HepG2 (cell line): ENCODE data around the gene DMXL1. TPM values are rescaled to one million over a fixed set of nuclear protein-coding genes. Genes with fewer than 3 reads are reported as not detected.

Source experiments
- CREB1 ChIP-seq, 2 experiments: fragments of 450-650 bp in 1 of 2; IDR thresholded peaks; 2 replicates each; pipeline ENCODE4 v1.6.1; 2016 to 2017; ENCODE audit warnings: control low read depth in 1 of 2, mild to moderate bottlenecking in 1 of 2, missing compliant biosample characterization in 1 of 2, missing genetic modification characterization in 1 of 2
- GTF2F1 ChIP-seq: fragments of 150-350 bp; IDR thresholded peaks from 2 replicates; pipeline ENCODE4 v1.6.1; 2014; ENCODE audit warnings: low read length
- KLF6 ChIP-seq: IDR thresholded peaks from 2 replicates; pipeline ENCODE4 v1.8.0; 2016; ENCODE audit warnings: missing biosample characterization, missing genetic modification reagents
- PCBP2 ChIP-seq: fragments of 200-400 bp; formaldehyde crosslinking; optimal IDR thresholded peaks from 2 replicates; pipeline ENCODE3; 2018; ENCODE audit warnings: low read length, low read depth; ENCODE audit not compliant: poor library complexity, severe bottlenecking
- TEAD3 ChIP-seq: optimal IDR thresholded peaks from 2 replicates; pipeline ENCODE3; 2016; ENCODE audit warnings: borderline replicate concordance
- XRCC5 ChIP-seq: fragments of 200-400 bp; formaldehyde crosslinking; optimal IDR thresholded peaks from 2 replicates; pipeline ENCODE3; 2017; ENCODE audit warnings: mild to moderate bottlenecking, low read length
- YY1 ChIP-seq: IDR thresholded peaks from 2 replicates; pipeline ENCODE4 v1.6.1; 2011; ENCODE audit warnings: low read length, low read depth, moderate library complexity, mild to moderate bottlenecking; ENCODE audit not compliant: insufficient read depth, insufficient replicate concordance
- ZFP37 ChIP-seq: sonication (generic); formaldehyde crosslinking; IDR thresholded peaks from 2 replicates; pipeline ENCODE4 v1.4.0; 2020; ENCODE audit warnings: missing genetic modification reagents, borderline replicate concordance
- ZKSCAN8 ChIP-seq: IDR thresholded peaks from 2 replicates; pipeline ENCODE4 v1.6.1; 2016; ENCODE audit warnings: borderline replicate concordance, missing genetic modification reagents, missing compliant biosample characterization
- ZNF367 ChIP-seq: sonication (generic); formaldehyde crosslinking; IDR thresholded peaks from 2 replicates; pipeline ENCODE4 v1.4.0; 2020; ENCODE audit warnings: missing genetic modification reagents, borderline replicate concordance
- ZNF558 ChIP-seq: sonication (generic); formaldehyde crosslinking; IDR thresholded peaks from 2 replicates; pipeline ENCODE4 v1.9.0; 2022; ENCODE audit warnings: mild to moderate bottlenecking, missing genetic modification reagents, borderline replicate concordance
- polyA plus RNA-seq, 8 experiments: library from polyadenylated mRNA; depleted of rRNA in 3 of 8; stranded (reverse) in 7 of 8; unstranded in 1 of 8; fragments of >200 nt; fragmentation: Illumina TruSeq in 4 of 8; extraction: Trizol in 4 of 8; gene quantifications; 2 replicates each; pipeline versions ENCODE4 v1.2.1 to v1.2.3, GENCODE V29; 2011 to 2016; ENCODE audit warnings: low read depth in 4 of 8, missing spikeins in 1 of 8, mixed read lengths in 1 of 8; ENCODE audit not compliant: insufficient read depth in 1 of 8
- total RNA-seq, 5 experiments: library from RNA; depleted of rRNA; stranded (reverse); fragments of >200 nt; fragmentation: Illumina TruSeq; extraction: Trizol; gene quantifications; 2 replicates each; pipeline ENCODE4 v1.2.3, GENCODE V29; 2016; ENCODE audit warnings: low read depth in 1 of 5
- TF ChIP-seq, protein P1 (sequence below): sonication (generic); formaldehyde crosslinking; IDR thresholded peaks from 2 replicates; pipeline ENCODE4 v1.8.0; 2022; ENCODE audit warnings: mild to moderate bottlenecking, missing genetic modification reagents; ENCODE audit not compliant: insufficient replicate concordance
- TF ChIP-seq, protein P2 (sequence below): sonication (generic); formaldehyde crosslinking; IDR thresholded peaks from 2 replicates; pipeline ENCODE4 v1.5.0; 2020; ENCODE audit warnings: mild to moderate bottlenecking, missing genetic modification reagents, borderline replicate concordance
- TF ChIP-seq, protein P3 (sequence below): sonication (generic); formaldehyde crosslinking; IDR thresholded peaks from 2 replicates; pipeline ENCODE4 v1.4.0; 2020; ENCODE audit warnings: missing genetic modification reagents
- TF ChIP-seq, protein P4 (sequence below): sonication (generic); formaldehyde crosslinking; IDR thresholded peaks from 2 replicates; pipeline ENCODE4 v1.8.0; 2022; ENCODE audit warnings: mild to moderate bottlenecking, missing genetic modification reagents, borderline replicate concordance

The DMXL1 gene
- total and polyA plus RNA-seq, 2 of the 13 experiments (the other 11 are each of a cell fraction or from before 2014, with no cell fraction given): 6.9 to 18.6 TPM

DNA sequence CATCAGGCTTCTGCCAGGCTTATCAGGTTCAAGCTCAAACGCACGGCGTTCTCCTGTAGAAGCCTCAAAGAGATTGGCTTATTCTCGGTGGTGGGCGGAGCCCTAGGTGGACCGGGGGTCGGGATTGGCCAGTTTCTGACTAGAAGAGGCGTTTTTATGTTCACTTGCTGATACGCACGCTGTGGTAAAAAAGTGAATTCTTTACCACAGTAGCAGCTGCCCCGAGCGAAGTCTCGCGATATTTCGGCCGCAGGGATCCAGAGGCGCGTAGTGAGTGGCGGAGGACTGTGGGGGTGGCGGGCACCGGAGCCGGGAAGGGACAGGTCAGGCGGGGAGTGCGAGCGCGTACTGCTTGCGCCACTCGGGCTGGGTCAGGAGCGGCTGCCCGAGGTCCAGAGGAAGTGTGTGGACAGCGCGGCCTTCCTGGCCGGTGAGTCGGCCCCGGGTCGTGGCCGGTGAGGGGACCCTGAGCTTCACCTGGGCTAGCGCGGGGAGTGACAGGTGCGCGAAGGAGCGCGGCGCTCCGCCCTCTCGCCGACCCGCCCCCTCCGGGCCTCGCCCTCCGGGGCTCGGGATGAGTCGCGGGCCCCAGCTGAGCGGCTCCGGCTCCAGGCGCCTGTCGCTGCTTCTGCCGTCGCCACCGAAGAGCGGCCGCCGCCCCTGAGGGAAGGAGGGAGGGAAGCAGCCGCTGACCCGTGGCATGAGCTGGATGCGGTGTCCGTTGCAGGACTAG lies at the start of gene DMXL1 (continued):
- peak; percentile 58 for TF ChIP-seq CREB1 (IDR thresholded peaks at IDR 0.05)
- TF ChIP-seq CREB1 (CRISPR knock-in tag; IDR thresholded peaks at IDR 0.05): peak; percentile 85
- TF ChIP-seq ZNF367: no peak
- TF ChIP-seq TEAD3 (CRISPR knock-in tag): no peak
- TF ChIP-seq ZFP37 (CRISPR knock-in tag): 0 out of 2 replicates have a peak, but pooled peaks have one; percentile 28
- TF ChIP-seq XRCC5: no peak
- TF ChIP-seq GTF2F1: no peak
- TF ChIP-seq, protein P1, sequence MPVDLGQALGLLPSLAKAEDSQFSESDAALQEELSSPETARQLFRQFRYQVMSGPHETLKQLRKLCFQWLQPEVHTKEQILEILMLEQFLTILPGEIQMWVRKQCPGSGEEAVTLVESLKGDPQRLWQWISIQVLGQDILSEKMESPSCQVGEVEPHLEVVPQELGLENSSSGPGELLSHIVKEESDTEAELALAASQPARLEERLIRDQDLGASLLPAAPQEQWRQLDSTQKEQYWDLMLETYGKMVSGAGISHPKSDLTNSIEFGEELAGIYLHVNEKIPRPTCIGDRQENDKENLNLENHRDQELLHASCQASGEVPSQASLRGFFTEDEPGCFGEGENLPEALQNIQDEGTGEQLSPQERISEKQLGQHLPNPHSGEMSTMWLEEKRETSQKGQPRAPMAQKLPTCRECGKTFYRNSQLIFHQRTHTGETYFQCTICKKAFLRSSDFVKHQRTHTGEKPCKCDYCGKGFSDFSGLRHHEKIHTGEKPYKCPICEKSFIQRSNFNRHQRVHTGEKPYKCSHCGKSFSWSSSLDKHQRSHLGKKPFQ (CRISPR knock-in tag): peak; percentile 81
- TF ChIP-seq, protein P2, sequence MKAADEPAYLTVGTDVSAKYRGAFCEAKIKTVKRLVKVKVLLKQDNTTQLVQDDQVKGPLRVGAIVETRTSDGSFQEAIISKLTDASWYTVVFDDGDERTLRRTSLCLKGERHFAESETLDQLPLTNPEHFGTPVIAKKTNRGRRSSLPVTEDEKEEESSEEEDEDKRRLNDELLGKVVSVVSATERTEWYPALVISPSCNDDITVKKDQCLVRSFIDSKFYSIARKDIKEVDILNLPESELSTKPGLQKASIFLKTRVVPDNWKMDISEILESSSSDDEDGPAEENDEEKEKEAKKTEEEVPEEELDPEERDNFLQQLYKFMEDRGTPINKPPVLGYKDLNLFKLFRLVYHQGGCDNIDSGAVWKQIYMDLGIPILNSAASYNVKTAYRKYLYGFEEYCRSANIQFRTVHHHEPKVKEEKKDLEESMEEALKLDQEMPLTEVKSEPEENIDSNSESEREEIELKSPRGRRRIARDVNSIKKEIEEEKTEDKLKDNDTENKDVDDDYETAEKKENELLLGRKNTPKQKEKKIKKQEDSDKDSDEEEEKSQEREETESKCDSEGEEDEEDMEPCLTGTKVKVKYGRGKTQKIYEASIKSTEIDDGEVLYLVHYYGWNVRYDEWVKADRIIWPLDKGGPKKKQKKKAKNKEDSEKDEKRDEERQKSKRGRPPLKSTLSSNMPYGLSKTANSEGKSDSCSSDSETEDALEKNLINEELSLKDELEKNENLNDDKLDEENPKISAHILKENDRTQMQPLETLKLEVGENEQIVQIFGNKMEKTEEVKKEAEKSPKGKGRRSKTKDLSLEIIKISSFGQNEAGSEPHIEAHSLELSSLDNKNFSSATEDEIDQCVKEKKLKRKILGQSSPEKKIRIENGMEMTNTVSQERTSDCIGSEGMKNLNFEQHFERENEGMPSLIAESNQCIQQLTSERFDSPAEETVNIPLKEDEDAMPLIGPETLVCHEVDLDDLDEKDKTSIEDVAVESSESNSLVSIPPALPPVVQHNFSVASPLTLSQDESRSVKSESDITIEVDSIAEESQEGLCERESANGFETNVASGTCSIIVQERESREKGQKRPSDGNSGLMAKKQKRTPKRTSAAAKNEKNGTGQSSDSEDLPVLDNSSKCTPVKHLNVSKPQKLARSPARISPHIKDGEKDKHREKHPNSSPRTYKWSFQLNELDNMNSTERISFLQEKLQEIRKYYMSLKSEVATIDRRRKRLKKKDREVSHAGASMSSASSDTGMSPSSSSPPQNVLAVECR: peak; percentile 92
- TF ChIP-seq ZKSCAN8: 0 out of 2 replicates have a peak, but pooled peaks have one; percentile 8
- TF ChIP-seq, protein P3, sequence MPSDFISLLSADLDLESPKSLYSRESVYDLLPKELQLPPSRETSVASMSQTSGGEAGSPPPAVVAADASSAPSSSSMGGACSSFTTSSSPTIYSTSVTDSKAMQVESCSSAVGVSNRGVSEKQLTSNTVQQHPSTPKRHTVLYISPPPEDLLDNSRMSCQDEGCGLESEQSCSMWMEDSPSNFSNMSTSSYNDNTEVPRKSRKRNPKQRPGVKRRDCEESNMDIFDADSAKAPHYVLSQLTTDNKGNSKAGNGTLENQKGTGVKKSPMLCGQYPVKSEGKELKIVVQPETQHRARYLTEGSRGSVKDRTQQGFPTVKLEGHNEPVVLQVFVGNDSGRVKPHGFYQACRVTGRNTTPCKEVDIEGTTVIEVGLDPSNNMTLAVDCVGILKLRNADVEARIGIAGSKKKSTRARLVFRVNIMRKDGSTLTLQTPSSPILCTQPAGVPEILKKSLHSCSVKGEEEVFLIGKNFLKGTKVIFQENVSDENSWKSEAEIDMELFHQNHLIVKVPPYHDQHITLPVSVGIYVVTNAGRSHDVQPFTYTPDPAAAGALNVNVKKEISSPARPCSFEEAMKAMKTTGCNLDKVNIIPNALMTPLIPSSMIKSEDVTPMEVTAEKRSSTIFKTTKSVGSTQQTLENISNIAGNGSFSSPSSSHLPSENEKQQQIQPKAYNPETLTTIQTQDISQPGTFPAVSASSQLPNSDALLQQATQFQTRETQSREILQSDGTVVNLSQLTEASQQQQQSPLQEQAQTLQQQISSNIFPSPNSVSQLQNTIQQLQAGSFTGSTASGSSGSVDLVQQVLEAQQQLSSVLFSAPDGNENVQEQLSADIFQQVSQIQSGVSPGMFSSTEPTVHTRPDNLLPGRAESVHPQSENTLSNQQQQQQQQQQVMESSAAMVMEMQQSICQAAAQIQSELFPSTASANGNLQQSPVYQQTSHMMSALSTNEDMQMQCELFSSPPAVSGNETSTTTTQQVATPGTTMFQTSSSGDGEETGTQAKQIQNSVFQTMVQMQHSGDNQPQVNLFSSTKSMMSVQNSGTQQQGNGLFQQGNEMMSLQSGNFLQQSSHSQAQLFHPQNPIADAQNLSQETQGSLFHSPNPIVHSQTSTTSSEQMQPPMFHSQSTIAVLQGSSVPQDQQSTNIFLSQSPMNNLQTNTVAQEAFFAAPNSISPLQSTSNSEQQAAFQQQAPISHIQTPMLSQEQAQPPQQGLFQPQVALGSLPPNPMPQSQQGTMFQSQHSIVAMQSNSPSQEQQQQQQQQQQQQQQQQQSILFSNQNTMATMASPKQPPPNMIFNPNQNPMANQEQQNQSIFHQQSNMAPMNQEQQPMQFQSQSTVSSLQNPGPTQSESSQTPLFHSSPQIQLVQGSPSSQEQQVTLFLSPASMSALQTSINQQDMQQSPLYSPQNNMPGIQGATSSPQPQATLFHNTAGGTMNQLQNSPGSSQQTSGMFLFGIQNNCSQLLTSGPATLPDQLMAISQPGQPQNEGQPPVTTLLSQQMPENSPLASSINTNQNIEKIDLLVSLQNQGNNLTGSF: no peak
- TF ChIP-seq YY1: no peak
- peak; percentile 21; the same call in 1 of the 2 replicates for TF ChIP-seq KLF6 (CRISPR knock-in tag)
- no peak for TF ChIP-seq ZNF558 (CRISPR knock-in tag)
- TF ChIP-seq, protein P4, sequence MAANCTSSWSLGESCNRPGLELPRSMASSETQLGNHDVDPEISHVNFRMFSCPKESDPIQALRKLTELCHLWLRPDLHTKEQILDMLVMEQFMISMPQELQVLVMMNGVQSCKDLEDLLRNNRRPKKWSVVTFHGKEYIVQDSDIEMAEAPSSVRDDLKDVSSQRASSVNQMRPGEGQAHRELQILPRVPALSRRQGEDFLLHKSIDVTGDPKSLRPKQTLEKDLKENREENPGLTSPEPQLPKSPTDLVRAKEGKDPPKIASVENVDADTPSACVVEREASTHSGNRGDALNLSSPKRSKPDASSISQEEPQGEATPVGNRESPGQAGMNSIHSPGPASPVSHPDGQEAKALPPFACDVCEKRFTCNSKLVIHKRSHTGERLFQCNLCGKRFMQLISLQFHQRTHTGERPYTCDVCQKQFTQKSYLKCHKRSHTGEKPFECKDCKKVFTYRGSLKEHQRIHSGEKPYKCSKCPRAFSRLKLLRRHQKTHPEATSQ (CRISPR knock-in tag): peak; percentile 57; the same call in 1 of the 2 replicates
- TF ChIP-seq PCBP2: no peak
